GM12875 (cell line): ENCODE data around the gene IFI27.

ENCODE experiments used
- H3K4me3 ChIP-seq: one replicate; pipeline ENCODE4 v1.5.1; 2011; ENCODE audit warnings: low read depth, low read length, control low read depth
- CTCF ChIP-seq: IDR thresholded peaks from 2 replicates; pipeline ENCODE4 v1.5.1; 2011; ENCODE audit warnings: low read depth, mild to moderate bottlenecking, control low read depth, inconsistent platforms, low read length, moderate library complexity, borderline replicate concordance; ENCODE audit not compliant: insufficient read depth

Gene IFI27

GRCh38 chr14:94120667-94121340 is 10.3 kb downstream of the IFI27 start:
- TF ChIP-seq CTCF = no peak
- H3K4me3 ChIP-seq = no peak overlapping the region

- no peak overlapping the region for H3K4me3 ChIP-seq
- TF ChIP-seq CTCF = no peak
These were observed 10.9 kb downstream of the IFI27 start for GRCh38 chr14:94121485-94121884.

GRCh38 chr14:94122438-94122837 is 11.9 kb downstream of the IFI27 start:
- no peak for TF ChIP-seq CTCF
- no peak overlapping the region for H3K4me3 ChIP-seq

GRCh38 chr14:94123296-94123695 is 12.8 kb downstream of the IFI27 start:
- H3K4me3 ChIP-seq = no peak overlapping the region
- no peak for TF ChIP-seq CTCF

GRCh38 chr14:94123868-94124267 is 13.3 kb downstream of the IFI27 start:
- no peak overlapping the region for H3K4me3 ChIP-seq
- TF ChIP-seq CTCF = no peak

- no peak for TF ChIP-seq CTCF
- no peak overlapping the region for H3K4me3 ChIP-seq
These were observed 14.2 kb downstream of the IFI27 start for GRCh38 chr14:94124582-94125377.
